ENCODE data around the gene STX8.

- TF ChIP-seq CTCF (IDR thresholded peaks at IDR 0.05) (no peak), REST (IDR thresholded peaks at IDR 0.05; ENCODE audit: insufficient read depth in 1 of 2, low read depth in 2 of 2, low read length in 1 of 2) (no peak)
Observed at GRCh38 chr17:9382626-9383025, 193.0 kb downstream of the STX8 start.
